Measurements from ENCODE around the gene GLIS1.

GLIS1 gene

GRCh38 chr1:53687901-53688300 is 51.1 kb downstream of the GLIS1 start:
- H3K27me3 ChIP-seq (replicated peaks): no peaks in the 10 kb centered on the region
- in situ Hi-C loops (cut with HindIII; ENCODE audit: low pct_ligation_motif_present, low sequenced_read_pairs): no loop called here
- no peaks in the 10 kb centered on the region for H3K36me3 ChIP-seq (replicated peaks)
- H3K27ac ChIP-seq: peak overlapping the region; percentile 10
- no peak for TF ChIP-seq CTCF (IDR thresholded peaks at IDR 0.05; ENCODE audit: low read depth, low read length, missing control alignments)
- DNase-seq: peak; percentile 24
- H3K4me3 ChIP-seq (ENCODE audit: low read depth, low read length): no peak overlapping the region

- Histone ChIP-seq H3K4me3 (ENCODE audit: low read depth, low read length) (no peak overlapping the region), H3K36me3 (replicated peaks) (no peaks in the 10 kb centered on the region), H3K27ac (peak overlapping the region; percentile 10), H3K27me3 (replicated peaks) (no peaks in the 10 kb centered on the region)
- in situ Hi-C loops (cut with HindIII; ENCODE audit: low pct_ligation_motif_present, low sequenced_read_pairs): no loop called here
- DNase-seq: no peak
- TF ChIP-seq CTCF (IDR thresholded peaks at IDR 0.05; ENCODE audit: low read depth, low read length, missing control alignments): no peak
Observed at GRCh38 chr1:53687426-53687825, 51.5 kb downstream of the GLIS1 start.

GRCh38 chr1:53686965-53687267 is 52.0 kb downstream of the GLIS1 start:
- no peaks in the 10 kb centered on the region for H3K27me3 ChIP-seq (replicated peaks)
- no peak overlapping the region for H3K27ac ChIP-seq
- DNase-seq: no peak
- H3K36me3 ChIP-seq (replicated peaks): no peaks in the 10 kb centered on the region
- no peak for TF ChIP-seq CTCF (IDR thresholded peaks at IDR 0.05; ENCODE audit: low read depth, low read length, missing control alignments)
- in situ Hi-C loops (cut with HindIII; ENCODE audit: low pct_ligation_motif_present, low sequenced_read_pairs): no loop called here
- H3K4me3 ChIP-seq (ENCODE audit: low read depth, low read length): no peak overlapping the region

GRCh38 chr1:53686091-53686964 is 52.6 kb downstream of the GLIS1 start:
- TF ChIP-seq CTCF (IDR thresholded peaks at IDR 0.05; ENCODE audit: low read depth, low read length, missing control alignments): no peak
- peak; percentile 45 for DNase-seq
- in situ Hi-C loops (cut with HindIII; ENCODE audit: low pct_ligation_motif_present, low sequenced_read_pairs): no loop called here
- H3K36me3 ChIP-seq (replicated peaks): no peaks in the 10 kb centered on the region
- no peaks in the 10 kb centered on the region for H3K27me3 ChIP-seq (replicated peaks)
- H3K4me3 ChIP-seq (ENCODE audit: low read depth, low read length): no peak overlapping the region
- H3K27ac ChIP-seq: peak overlapping the region; percentile 64

- peak; percentile 52 for DNase-seq
- Histone ChIP-seq H3K27ac (peak overlapping the region; percentile 64), H3K36me3 (replicated peaks) (no peaks in the 10 kb centered on the region), H3K27me3 (replicated peaks) (no peaks in the 10 kb centered on the region), H3K4me3 (ENCODE audit: low read depth, low read length) (peak overlapping the region; percentile 2)
- in situ Hi-C loops (cut with HindIII; ENCODE audit: low pct_ligation_motif_present, low sequenced_read_pairs): no loop called here
- TF ChIP-seq CTCF (IDR thresholded peaks at IDR 0.05; ENCODE audit: low read depth, low read length, missing control alignments): no peak
Observed at GRCh38 chr1:53685272-53686051, 53.5 kb downstream of the GLIS1 start.
